ENCODE data around the gene LHFPL2.

- TF ChIP-seq SUZ12 (IDR thresholded peaks at IDR 0.05; ENCODE audit: extremely low read depth, insufficient read depth, insufficient read length) (no peak), YY1 (IDR thresholded peaks at IDR 0.05; ENCODE audit: insufficient read depth, insufficient read length) (no peak)
These were observed 16.6 kb downstream of the LHFPL2 start for GRCh38 chr5:78631931-78632330.
